GM12865 (cell line): Measurements from ENCODE around the gene CCDC47.

Experiments used
- DNase-seq: peaks from one replicate; pipeline ENCODE4 v3.0.0; 2010; ENCODE audit warnings: low read depth
- H3K4me3 ChIP-seq: 2 replicates; pipeline ENCODE4 v1.5.1; 2011; ENCODE audit warnings: mild to moderate bottlenecking, low read depth, low read length, control low read depth
- TF ChIP-seq, protein P1 (sequence below): IDR thresholded peaks from 2 replicates; pipeline ENCODE4 v1.5.1; 2011; ENCODE audit warnings: low read length, control low read depth, low read depth, inconsistent platforms; ENCODE audit not compliant: insufficient read depth; ENCODE audit errors: missing control alignments

CCDC47 gene

DNA sequence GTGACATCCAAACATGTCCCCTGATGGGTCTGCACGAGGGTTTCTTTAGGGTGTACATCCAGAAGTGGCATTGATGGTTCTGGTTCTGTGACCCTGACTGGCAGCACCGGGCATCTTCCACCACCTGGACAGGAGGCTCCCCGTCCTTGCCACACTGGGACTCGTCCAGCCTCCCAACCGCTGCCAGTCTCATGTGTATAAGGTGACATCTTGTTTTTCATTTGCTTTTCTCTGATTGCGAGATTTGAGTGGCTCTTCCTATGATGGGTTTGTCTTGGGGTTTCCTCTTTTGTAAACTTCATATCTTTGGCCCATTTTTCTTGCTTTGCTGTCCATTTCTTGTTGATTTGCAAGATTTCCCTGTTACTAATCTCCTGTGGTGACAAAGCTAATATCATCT is 64.3 kb downstream of the CCDC47 start:
- H3K4me3 ChIP-seq: no peak overlapping the region
- DNase-seq: no peak
- TF ChIP-seq, protein P1, sequence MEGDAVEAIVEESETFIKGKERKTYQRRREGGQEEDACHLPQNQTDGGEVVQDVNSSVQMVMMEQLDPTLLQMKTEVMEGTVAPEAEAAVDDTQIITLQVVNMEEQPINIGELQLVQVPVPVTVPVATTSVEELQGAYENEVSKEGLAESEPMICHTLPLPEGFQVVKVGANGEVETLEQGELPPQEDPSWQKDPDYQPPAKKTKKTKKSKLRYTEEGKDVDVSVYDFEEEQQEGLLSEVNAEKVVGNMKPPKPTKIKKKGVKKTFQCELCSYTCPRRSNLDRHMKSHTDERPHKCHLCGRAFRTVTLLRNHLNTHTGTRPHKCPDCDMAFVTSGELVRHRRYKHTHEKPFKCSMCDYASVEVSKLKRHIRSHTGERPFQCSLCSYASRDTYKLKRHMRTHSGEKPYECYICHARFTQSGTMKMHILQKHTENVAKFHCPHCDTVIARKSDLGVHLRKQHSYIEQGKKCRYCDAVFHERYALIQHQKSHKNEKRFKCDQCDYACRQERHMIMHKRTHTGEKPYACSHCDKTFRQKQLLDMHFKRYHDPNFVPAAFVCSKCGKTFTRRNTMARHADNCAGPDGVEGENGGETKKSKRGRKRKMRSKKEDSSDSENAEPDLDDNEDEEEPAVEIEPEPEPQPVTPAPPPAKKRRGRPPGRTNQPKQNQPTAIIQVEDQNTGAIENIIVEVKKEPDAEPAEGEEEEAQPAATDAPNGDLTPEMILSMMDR: no peak

DNA sequence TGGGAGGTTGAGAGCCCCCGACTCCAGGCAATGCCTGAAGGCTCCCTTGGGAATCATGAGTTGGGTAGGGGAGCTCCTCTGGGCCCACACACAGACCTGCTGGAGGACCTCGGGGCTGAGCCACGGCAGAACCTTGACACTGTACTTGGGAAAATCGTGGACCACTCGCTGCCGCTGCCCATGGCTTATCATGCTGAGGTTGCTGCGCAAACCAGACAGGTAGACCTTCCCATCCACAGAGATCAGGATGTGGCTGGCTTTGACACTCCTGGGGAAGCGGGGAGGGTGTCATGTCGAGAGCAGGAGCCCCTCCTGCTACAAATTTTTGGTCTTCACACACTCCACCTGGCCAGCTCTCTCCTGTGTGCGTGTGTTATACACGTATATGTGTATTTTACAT is 66.2 kb downstream of the CCDC47 start:
- no peak for DNase-seq
- no peak overlapping the region for H3K4me3 ChIP-seq
- TF ChIP-seq, protein P1: no peak

DNA sequence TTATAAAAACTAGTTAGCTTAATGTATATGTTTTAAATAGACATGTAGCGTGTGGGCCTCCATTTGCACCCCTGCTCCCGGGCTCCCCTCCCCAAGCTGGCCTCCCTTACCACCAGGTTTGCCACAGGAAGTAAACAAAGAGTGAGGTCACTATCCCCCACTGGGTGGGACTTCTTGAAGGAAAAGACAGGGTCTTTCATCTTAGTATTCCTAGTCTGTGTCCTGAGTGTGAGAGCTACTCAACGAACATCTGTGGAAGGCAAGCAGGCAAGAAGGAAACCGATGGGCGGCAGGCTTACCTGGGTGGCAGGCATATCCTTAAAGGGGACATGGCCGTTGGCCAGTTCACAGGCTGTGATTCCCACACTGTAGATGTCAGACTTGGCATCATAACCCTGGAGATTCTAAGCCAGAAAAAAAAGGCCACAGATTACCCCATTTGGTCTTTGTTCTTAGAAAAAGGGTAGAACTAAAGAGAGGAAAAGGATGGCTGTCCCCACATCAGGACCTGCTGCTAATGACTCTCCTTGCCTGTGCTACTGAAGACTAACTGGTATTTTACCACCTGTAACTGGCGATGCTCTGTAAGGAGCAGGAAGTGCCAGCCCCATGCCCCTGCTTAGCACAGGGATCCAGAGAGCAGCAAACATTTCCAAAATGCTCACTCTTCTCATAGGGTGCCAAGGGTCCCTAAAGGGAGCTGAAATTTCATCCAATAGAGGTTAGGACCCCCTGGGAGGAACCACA is 66.9 kb downstream of the CCDC47 start:
- TF ChIP-seq, protein P1: no peak
- H3K4me3 ChIP-seq: no peak overlapping the region
- no peak for DNase-seq

DNA sequence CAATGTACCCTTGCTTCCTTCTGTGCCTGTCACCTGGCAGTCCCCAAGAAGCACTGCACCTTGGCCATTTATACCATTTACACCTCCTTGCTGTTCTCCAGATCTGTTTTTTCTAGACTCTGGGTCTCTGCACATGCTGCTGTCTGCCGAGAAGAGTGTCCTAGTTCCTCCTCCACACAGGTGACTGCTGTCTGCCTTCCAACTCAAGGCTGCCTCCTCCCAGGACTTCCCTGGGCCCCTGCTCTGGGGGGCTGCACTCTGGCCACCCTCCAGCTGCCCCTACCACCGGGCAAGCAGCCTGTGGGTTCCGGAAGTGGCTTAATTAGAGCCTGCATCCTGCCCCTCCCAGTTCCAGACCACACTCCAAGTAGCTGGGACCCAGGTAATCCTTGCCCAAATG is 67.7 kb downstream of the CCDC47 start:
- H3K4me3 ChIP-seq: no peak overlapping the region
- TF ChIP-seq, protein P1: no peak
- no peak for DNase-seq

GRCh38 chr17:63704836-63705235 is 68.6 kb downstream of the CCDC47 start:
- no peak for DNase-seq
- TF ChIP-seq, protein P1: no peak
- H3K4me3 ChIP-seq: no peak overlapping the region

DNA sequence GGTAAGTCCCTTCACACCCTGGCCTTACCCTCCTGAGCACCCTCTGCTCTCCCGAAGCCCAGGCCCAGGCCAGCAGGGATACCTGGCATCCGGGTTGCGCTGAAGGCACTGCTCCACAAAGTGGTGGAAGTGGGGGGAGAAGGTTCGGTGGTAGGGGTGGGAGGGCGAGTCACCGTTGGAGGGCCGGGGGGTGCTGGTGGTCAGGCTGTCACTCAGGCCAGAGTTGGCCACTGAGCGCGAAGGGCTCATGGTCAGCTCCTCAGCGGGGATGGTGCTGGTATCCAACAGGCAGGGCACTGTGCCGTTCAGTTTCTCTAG is 69.2 kb downstream of the CCDC47 start:
- TF ChIP-seq, protein P1: no peak
- no peak for DNase-seq
- H3K4me3 ChIP-seq: no peak overlapping the region
